Thoracic aorta (tissue), 2 donors: ENCODE results near the gene FOXO6. TPM values are rescaled to one million over a fixed set of nuclear protein-coding genes. Genes with fewer than 3 reads are reported as not detected.
A peak's percentile ranks its signal among the peaks of the same experiment; 100 is the strongest.

ENCODE experiments used
- ATAC-seq: fragments of 150-250 bp; one replicate; pipeline ENCODE4 v1.8.0; 2017; ENCODE audit warnings: low read depth; ENCODE audit not compliant: insufficient number of reproducible peaks, low FRiP score
- DNase-seq: peaks from one replicate; pipeline ENCODE4 v3.0.0-alpha.2; 2020; ENCODE audit warnings: low spot score
- H3K27ac ChIP-seq, 2 donors: fragments of 200-600 bp; sonication (generic); 1 replicate in 1 of 2; 2 replicates in 1 of 2; pipeline ENCODE4 v1.5.1; 2016; ENCODE audit warnings: mild to moderate bottlenecking in 2 of 2, moderate library complexity in 2 of 2
- H3K27me3 ChIP-seq: fragments of 200-600 bp; sonication (generic); replicated peaks from 2 replicates; pipeline ENCODE4 v1.6.0; 2016; ENCODE audit warnings: mild to moderate bottlenecking; ENCODE audit not compliant: insufficient read depth
- H3K36me3 ChIP-seq: fragments of 200-600 bp; sonication (generic); one replicate; pipeline ENCODE4 v1.5.1; 2016
- H3K4me1 ChIP-seq, 2 donors: fragments of 200-600 bp; sonication (generic); 1 replicate in 1 of 2; 2 replicates in 1 of 2; pipeline versions ENCODE4 v1.5.1 to v1.6.0; 2016; ENCODE audit warnings: low read depth in 2 of 2, mild to moderate bottlenecking in 1 of 2; ENCODE audit not compliant: control insufficient read depth in 1 of 2
- H3K4me3 ChIP-seq: fragments of 200-600 bp; sonication (generic); 2 replicates; pipeline ENCODE4 v1.5.1; 2016; ENCODE audit warnings: mild to moderate bottlenecking
- H3K9me3 ChIP-seq: fragments of 200-600 bp; sonication (generic); 2 replicates; pipeline ENCODE4 v1.5.1; 2016
- total RNA-seq, 2 donors: library from RNA; depleted of rRNA; stranded (reverse); fragments of >200 nt; gene quantifications; one replicate each; pipeline versions ENCODE4 v1.1.0 to v1.2.3, GENCODE V29; 2016
- TF ChIP-seq, protein P1 (sequence below): fragments of 200-600 bp; sonication (generic); IDR thresholded peaks from one replicate; pipeline ENCODE4 v1.5.1; 2019; ENCODE audit warnings: antibody characterized with exemption

Gene FOXO6
- total RNA-seq, 2 donors from 2014 or later, result 3.8 TPM; not detected in 1

DNA sequence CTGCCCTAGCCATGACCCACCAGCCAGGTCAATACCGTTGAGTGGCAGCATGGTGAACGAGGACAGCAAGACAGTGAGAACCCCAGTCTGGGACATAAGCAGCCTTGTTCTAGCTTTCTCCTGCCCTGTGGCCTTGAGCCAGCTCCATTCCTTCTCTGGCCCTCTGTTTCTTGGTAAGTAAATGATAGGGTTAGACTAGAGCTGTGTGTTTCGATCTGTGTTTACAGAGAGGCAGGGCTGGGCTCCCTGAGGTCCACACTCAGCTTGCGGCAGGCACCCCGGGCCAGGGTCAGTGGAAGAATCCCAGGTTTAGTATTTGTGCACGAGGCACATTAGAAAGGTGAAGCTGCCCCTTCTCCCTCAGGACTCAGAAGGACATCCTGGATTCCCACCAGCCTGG lies 27.3 kb downstream of the FOXO6 start:
- TF ChIP-seq, protein P1, sequence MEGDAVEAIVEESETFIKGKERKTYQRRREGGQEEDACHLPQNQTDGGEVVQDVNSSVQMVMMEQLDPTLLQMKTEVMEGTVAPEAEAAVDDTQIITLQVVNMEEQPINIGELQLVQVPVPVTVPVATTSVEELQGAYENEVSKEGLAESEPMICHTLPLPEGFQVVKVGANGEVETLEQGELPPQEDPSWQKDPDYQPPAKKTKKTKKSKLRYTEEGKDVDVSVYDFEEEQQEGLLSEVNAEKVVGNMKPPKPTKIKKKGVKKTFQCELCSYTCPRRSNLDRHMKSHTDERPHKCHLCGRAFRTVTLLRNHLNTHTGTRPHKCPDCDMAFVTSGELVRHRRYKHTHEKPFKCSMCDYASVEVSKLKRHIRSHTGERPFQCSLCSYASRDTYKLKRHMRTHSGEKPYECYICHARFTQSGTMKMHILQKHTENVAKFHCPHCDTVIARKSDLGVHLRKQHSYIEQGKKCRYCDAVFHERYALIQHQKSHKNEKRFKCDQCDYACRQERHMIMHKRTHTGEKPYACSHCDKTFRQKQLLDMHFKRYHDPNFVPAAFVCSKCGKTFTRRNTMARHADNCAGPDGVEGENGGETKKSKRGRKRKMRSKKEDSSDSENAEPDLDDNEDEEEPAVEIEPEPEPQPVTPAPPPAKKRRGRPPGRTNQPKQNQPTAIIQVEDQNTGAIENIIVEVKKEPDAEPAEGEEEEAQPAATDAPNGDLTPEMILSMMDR, result no peak
- H3K4me1 ChIP-seq, result peaks cover 3 to 25% of the 10 kb centered on the region in 2 donors
- H3K27ac ChIP-seq, result peak overlapping the region in 1 of 2 donors; percentile 15
- no peak for DNase-seq
- no peak overlapping the region for H3K4me3 ChIP-seq
- ATAC-seq, result no peak
- no peaks in the 10 kb centered on the region for H3K27me3 ChIP-seq
- no peaks in the 10 kb centered on the region for H3K36me3 ChIP-seq
- no peaks in the 10 kb centered on the region for H3K9me3 ChIP-seq

DNA sequence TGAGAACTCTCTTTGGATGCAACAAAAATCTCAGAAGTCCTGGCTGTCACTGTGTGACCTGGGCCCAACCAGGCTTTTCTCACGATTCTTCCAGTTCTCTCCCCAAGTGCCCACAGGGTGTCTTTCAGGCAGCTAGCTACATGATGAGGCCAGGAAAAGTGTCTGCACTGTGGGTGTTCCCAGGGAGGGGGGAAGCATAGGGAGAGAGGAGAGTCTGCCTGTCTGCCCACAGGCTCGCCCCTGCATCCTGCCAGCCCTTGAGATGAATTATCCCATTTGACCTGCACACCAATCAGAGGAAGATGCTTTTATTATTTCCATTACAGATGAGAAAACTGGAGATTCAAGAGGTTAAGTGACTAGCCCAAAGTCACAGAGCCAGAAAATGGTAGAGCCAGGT lies 27.8 kb downstream of the FOXO6 start:
- no peaks in the 10 kb centered on the region for H3K36me3 ChIP-seq
- no peaks in the 10 kb centered on the region for H3K9me3 ChIP-seq
- ATAC-seq (no peak), DNase-seq (no peak)
- no peaks in the 10 kb centered on the region for H3K27me3 ChIP-seq
- H3K4me3 ChIP-seq, result no peak overlapping the region
- H3K4me1 ChIP-seq, result peaks cover 3 to 21% of the 10 kb centered on the region in 2 donors
- no peak overlapping the region for H3K27ac ChIP-seq
- TF ChIP-seq, protein P1, result no peak

DNA sequence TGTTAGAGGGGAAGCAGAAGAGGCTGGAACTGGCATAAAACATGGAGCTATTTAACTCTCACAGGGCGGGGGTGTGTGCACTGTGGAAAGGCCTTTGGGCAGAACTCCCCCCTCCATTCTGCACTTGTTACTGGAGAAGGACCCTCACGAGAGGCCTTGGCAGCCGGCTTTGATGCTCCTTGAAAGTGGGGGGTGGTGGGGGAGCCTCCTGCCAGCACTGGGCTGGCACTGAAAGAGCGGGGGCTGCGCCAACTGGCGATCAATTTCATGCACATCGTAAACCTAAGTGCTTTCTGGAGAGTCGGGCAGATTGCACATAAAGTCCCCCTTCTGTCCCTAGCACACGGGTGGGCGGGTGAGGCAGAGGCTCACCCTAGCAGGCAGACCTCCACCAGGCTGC lies 28.9 kb downstream of the FOXO6 start:
- Histone ChIP-seq H3K27me3 (no peaks in the 10 kb centered on the region), H3K4me3 (no peak overlapping the region), H3K4me1 (peaks cover 3 to 21% of the 10 kb centered on the region in 2 donors), H3K27ac (no peak overlapping the region), H3K9me3 (no peaks in the 10 kb centered on the region), H3K36me3 (no peaks in the 10 kb centered on the region)
- TF ChIP-seq, protein P1, result no peak
- DNase-seq (no peak), ATAC-seq (no peak)

DNA sequence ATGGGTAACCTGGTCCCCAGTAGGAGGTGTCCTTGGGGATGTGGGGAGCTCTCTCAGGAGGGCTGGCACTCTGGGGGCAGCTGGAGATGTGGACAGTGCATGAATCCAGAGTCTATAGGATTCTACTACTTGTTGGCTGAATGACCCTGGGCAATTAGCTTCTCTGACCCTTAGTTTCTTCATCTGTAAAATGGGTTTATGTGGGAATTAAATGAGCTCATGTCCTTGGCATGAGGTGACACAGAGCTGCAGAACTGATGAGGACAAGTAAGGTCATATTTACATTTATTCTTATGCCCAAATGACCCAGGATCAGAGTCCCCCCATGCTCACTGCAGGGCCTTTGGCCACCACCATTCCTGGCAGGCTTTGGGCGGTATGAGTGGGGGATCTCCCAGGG lies 29.3 kb downstream of the FOXO6 start:
- TF ChIP-seq, protein P1, result no peak
- H3K4me1 ChIP-seq, result peaks cover 3 to 21% of the 10 kb centered on the region in 2 donors
- no peak overlapping the region for H3K4me3 ChIP-seq
- H3K27me3 ChIP-seq, result no peaks in the 10 kb centered on the region
- no peak for DNase-seq
- no peak for ATAC-seq
- no peak overlapping the region for H3K27ac ChIP-seq
- no peaks in the 10 kb centered on the region for H3K36me3 ChIP-seq
- no peaks in the 10 kb centered on the region for H3K9me3 ChIP-seq

DNA sequence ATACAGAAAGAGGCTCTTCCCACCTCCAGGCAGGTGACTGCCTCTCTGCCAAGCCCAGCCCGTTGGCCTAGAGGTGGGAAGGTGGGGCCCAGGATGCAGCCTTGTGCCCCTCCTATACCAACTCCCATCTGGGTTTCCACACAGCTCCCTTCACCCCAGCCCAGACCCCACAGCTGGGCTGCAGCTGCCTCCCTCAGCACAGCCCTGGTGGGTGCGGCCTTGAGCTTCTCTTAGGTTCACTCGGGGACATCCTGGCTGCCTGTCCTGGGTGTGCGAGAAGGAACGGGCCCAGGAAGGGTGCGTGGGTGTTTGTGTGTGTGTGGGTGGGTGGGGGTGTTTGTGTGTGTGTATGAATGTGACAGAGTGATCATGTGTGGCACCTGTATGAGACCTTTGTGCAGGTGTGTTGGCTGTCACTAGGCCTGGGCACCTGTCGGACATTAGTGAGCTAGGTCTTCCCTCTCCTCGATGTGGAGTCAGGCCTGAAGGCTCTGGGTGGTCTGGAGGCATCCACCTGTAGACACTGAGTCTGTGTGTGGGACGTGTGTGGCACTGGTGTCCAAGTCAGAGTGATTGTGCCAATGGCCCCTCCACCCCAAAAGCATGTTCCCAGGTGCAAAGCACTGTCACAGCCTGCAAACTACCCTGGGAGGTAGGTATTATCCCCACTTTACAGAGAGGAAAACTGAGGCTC lies 30.7 kb downstream of the FOXO6 start:
- no peak for DNase-seq
- no peaks in the 10 kb centered on the region for H3K9me3 ChIP-seq
- no peak overlapping the region for H3K27ac ChIP-seq
- H3K4me3 ChIP-seq, result no peak overlapping the region
- H3K36me3 ChIP-seq, result no peaks in the 10 kb centered on the region
- H3K4me1 ChIP-seq, result peaks cover 3 to 21% of the 10 kb centered on the region in 2 donors
- H3K27me3 ChIP-seq, result no peaks in the 10 kb centered on the region
- no peak for ATAC-seq
- TF ChIP-seq, protein P1, result no peak
